ENCODE data around the gene ASIP. TPM values are rescaled to one million over a fixed set of nuclear protein-coding genes. Genes with fewer than 3 reads are reported as not detected.

Gene ASIP
- total RNA-seq, 1 experiment from 2014 or later, result not detected

DNA sequence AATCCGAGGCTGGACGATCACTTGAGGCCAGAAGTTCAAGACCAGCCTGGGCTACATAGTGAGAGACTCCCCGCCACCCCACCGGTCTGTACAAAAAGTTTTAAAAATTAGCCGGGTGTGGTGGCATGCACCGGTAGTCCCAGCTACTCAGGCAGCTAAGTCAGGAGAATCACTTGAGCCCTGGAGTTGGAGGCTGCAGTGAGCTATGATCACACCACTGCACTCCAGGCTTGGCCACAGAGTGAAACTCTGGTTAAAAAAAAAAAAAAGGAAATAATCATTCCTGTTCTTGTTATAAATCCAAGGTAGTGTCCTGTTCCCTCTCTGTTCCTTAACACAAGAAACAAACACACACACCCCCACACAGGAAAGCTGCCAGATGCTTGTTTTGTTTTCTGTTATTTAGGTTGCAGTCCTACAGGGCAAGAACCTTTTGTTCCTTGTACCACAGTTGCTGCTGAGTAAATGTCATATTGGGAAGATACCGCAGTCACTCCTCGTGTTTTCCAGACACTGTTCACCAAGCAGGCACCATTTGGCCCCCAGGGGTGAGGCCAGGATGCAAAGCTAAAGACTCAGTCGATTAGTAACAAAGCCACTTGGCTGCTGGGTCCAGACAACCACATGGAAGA lies 28.9 kb downstream of the ASIP start:
- Histone ChIP-seq H2BK5ac (ENCODE audit: insufficient read length, low read length) (no peak overlapping the region), H3K4ac (ENCODE audit: low read depth, low read length) (no peak overlapping the region)
- no CpG with 5 or more reads among the region's 9 CpGs for WGBS (ENCODE audit: extremely low coverage, insufficient read length, low lambda C conversion rate)

More for the DNA sequence above, 28.9 kb downstream of the ASIP start:
- H4K5ac ChIP-seq (ENCODE audit: insufficient read length, low read depth, low read length), result no peak overlapping the region
- Mint-ChIP-seq H3K4me1 (peaks cover 5 to 13% of the 10 kb centered on the region in 2 experiments; a peak in 2 of 4 replicates), H3K27ac (no peak overlapping the region), H3K27me3 (ENCODE audit: low read depth) (peaks cover 9% of the 10 kb centered on the region), H3K9me3 (no peaks in the 10 kb centered on the region), H3K36me3 (ENCODE audit: insufficient read depth in 1 of 3, low read depth in 3 of 3) (peaks cover 11 to 55% (median 12%) of the 10 kb centered on the region in 3 experiments; a peak in 6 of 7 replicates), H3K4me3 (no peak overlapping the region)
- TF ChIP-seq, protein P1, sequence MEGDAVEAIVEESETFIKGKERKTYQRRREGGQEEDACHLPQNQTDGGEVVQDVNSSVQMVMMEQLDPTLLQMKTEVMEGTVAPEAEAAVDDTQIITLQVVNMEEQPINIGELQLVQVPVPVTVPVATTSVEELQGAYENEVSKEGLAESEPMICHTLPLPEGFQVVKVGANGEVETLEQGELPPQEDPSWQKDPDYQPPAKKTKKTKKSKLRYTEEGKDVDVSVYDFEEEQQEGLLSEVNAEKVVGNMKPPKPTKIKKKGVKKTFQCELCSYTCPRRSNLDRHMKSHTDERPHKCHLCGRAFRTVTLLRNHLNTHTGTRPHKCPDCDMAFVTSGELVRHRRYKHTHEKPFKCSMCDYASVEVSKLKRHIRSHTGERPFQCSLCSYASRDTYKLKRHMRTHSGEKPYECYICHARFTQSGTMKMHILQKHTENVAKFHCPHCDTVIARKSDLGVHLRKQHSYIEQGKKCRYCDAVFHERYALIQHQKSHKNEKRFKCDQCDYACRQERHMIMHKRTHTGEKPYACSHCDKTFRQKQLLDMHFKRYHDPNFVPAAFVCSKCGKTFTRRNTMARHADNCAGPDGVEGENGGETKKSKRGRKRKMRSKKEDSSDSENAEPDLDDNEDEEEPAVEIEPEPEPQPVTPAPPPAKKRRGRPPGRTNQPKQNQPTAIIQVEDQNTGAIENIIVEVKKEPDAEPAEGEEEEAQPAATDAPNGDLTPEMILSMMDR (conservative IDR thresholded peaks at IDR 0.05), result no peak
- H3K27ac ChIP-seq (ENCODE audit: insufficient read length, low read depth, low read length), result no peak overlapping the region
- no peak overlapping the region for H3K9ac ChIP-seq (ENCODE audit: extremely low read depth, insufficient read length, low read length)
- H2BK12ac ChIP-seq (ENCODE audit: insufficient read length, low read depth, low read length), result no peak overlapping the region
- H4K91ac ChIP-seq (ENCODE audit: insufficient read length, low read depth, low read length), result no peak overlapping the region
- H3K56ac ChIP-seq (ENCODE audit: insufficient read length, low read depth, low read length), result no peak overlapping the region
- H4K8ac ChIP-seq (replicated peaks; ENCODE audit: insufficient read length, low read depth, low read length), result no peak overlapping the region
- no peaks in the 10 kb centered on the region for H3K4me1 ChIP-seq (ENCODE audit: insufficient read depth, low read length)
- no peak overlapping the region for H2BK15ac ChIP-seq (ENCODE audit: low read depth, low read length)
- H3K27me3 ChIP-seq (ENCODE audit: insufficient read depth, low read length), result no peaks in the 10 kb centered on the region
- no peaks in the 10 kb centered on the region for H4K20me1 ChIP-seq (ENCODE audit: control insufficient read depth, insufficient read depth, insufficient read length)
- no peak overlapping the region for H2AFZ ChIP-seq (ENCODE audit: low read length)
- no peak overlapping the region for H3K4me2 ChIP-seq (ENCODE audit: insufficient read depth, insufficient read length, low read length)
- no peak overlapping the region for H2BK20ac ChIP-seq (ENCODE audit: low read depth, low read length, poor library complexity, severe bottlenecking)
- no peak overlapping the region for H2AK5ac ChIP-seq (ENCODE audit: insufficient read length, low read length)
- no peak overlapping the region for H3T11ph ChIP-seq (ENCODE audit: low read length)
- H3K79me2 ChIP-seq (ENCODE audit: insufficient read depth, low read length), result no peaks in the 10 kb centered on the region
- no peak overlapping the region for H3K23ac ChIP-seq (ENCODE audit: insufficient read length, low read depth, low read length)
- no peaks in the 10 kb centered on the region for H3K9me3 ChIP-seq (ENCODE audit: control insufficient read depth, low read depth, low read length)
- no peak overlapping the region for H3K14ac ChIP-seq (ENCODE audit: insufficient read depth, low read length)
- no peak overlapping the region for H2BK120ac ChIP-seq (ENCODE audit: low read depth, low read length, poor library complexity, severe bottlenecking)
- H3K79me1 ChIP-seq (ENCODE audit: insufficient read depth, low read depth, low read length, poor library complexity, severe bottlenecking), result no peaks in the 10 kb centered on the region
- DNase-seq, result no peak
- H3K18ac ChIP-seq (ENCODE audit: insufficient read length, low read depth, low read length), result no peak overlapping the region
- H3K23me2 ChIP-seq (ENCODE audit: insufficient read length, low read depth, low read length, poor library complexity, severe bottlenecking), result peaks cover 6% of the 10 kb centered on the region

All from H9 (cell line).